A549 (cell line): ENCODE results near the gene GARNL3. TPM values are rescaled to one million over a fixed set of nuclear protein-coding genes. Genes with fewer than 3 reads are reported as not detected.

Experiments used
- ATAC-seq, 2 experiments: fragments of 200-7000 bp in 1 of 2; fragments of >200 bp in 1 of 2; cut with Nextera tagmentation in 1 of 2; cut with Tn5 transposase in 1 of 2; 3 replicates each; pipeline versions ENCODE4 v1.8.0 to v1.9.1; 2018 to 2020; ENCODE audit warnings: mild to moderate bottlenecking in 1 of 2, moderate library complexity in 1 of 2
- CTCF ChIA-PET: fragments of 300-600 bp; sonication (Branson Sonifier 250); formaldehyde crosslinking; extraction: SDS; loops from one replicate; lab custom pipeline; 2021; ENCODE audit warnings: antibody characterized with exemption, inconsistent platforms; lab: Yijun Ruan, JAX
- POLR2A ChIA-PET: fragments of 350-600 bp; formaldehyde crosslinking; extraction: SDS; loops from one replicate; lab custom pipeline; 2021; ENCODE audit warnings: antibody characterized with exemption, inconsistent platforms; lab: Yijun Ruan, JAX
- DNase-seq, 2 experiments: peaks; one replicate each; pipeline versions ENCODE4 v3.0.0 to v3.0.0-alpha.2; 2011 to 2016; ENCODE audit warnings: low read depth in 1 of 2, low spot score in 1 of 2
- FAIRE-seq: peaks from 2 replicates; lab custom pipeline; 2011; peaks lifted over from hg19 to GRCh38; lab: Jason Lieb, UNC
- H3K27ac ChIP-seq, 2 experiments: fragments of >200 bp; sonication (Bioruptor Twin); formaldehyde crosslinking; 3 replicates each; pipeline ENCODE4 v1.5.1; 2016 to 2017
- H3K4me1 ChIP-seq: fragments of >200 bp; sonication (Bioruptor Twin); formaldehyde crosslinking; 3 replicates; pipeline ENCODE4 v1.6.1; 2016
- H3K4me2 ChIP-seq: fragments of >200 bp; sonication (Bioruptor Twin); formaldehyde crosslinking; 3 replicates; pipeline ENCODE4 v1.6.1; 2016
- H3K4me3 ChIP-seq: fragments of >200 bp; sonication (Bioruptor Twin); formaldehyde crosslinking; 3 replicates; pipeline ENCODE4 v1.5.1; 2016
- H3K9me3 ChIP-seq: fragments of >200 bp; sonication (Bioruptor Twin); formaldehyde crosslinking; 3 replicates; pipeline ENCODE4 v1.6.1; 2016
- CBX2 ChIP-seq: fragments of 200-600 bp; sonication (generic); IDR thresholded peaks from 2 replicates; pipeline ENCODE4 v1.6.1; 2016; ENCODE audit warnings: low read depth, mild to moderate bottlenecking, borderline replicate concordance
- CBX8 ChIP-seq: fragments of 200-600 bp; sonication (generic); IDR thresholded peaks from 2 replicates; pipeline ENCODE4 v1.6.1; 2016
- CEBPB ChIP-seq, 2 experiments: fragments of >200 bp in 1 of 2; sonication (Bioruptor Twin) in 1 of 2; formaldehyde crosslinking in 1 of 2; IDR thresholded peaks; 2 replicates each; pipeline ENCODE4 v1.6.1; 2012 to 2016
- EP300 ChIP-seq, 2 experiments: fragments of >200 bp; sonication (Bioruptor Twin); formaldehyde crosslinking; IDR thresholded peaks; 2 replicates in 1 of 2; 3 replicates in 1 of 2; pipeline ENCODE4 v1.6.1; 2016 to 2017
- ESRRA ChIP-seq: fragments of 150-350 bp; IDR thresholded peaks from 2 replicates; pipeline ENCODE4 v1.6.1; 2014; ENCODE audit warnings: mild to moderate bottlenecking, low read length, borderline replicate concordance
- FOSB ChIP-seq: fragments of 250-450 bp; sonication (Bioruptor Pico); IDR thresholded peaks from 2 replicates; pipeline ENCODE4 v1.5.0; 2020; ENCODE audit warnings: mild to moderate bottlenecking, moderate library complexity
- HDAC2 ChIP-seq: fragments of 200-600 bp; sonication (generic); IDR thresholded peaks from 2 replicates; pipeline ENCODE4 v1.6.1; 2016
- HES2 ChIP-seq: fragments of >200 bp; sonication (Bioruptor Twin); formaldehyde crosslinking; IDR thresholded peaks from 2 replicates; pipeline ENCODE4 v1.6.1; 2016
- JUN ChIP-seq, 2 experiments: fragments of >200 bp; sonication (Bioruptor Twin); formaldehyde crosslinking; IDR thresholded peaks; 2 replicates in 1 of 2; 3 replicates in 1 of 2; pipeline ENCODE4 v1.6.1; 2016 to 2017
- JUNB ChIP-seq: fragments of >200 bp; sonication (Bioruptor Twin); formaldehyde crosslinking; IDR thresholded peaks from 2 replicates; pipeline ENCODE4 v1.6.1; 2016
- KDM5A ChIP-seq: fragments of 200-600 bp; sonication (generic); IDR thresholded peaks from 2 replicates; pipeline ENCODE4 v1.6.1; 2016; ENCODE audit warnings: antibody characterized with exemption, mild to moderate bottlenecking
- MAFK ChIP-seq: fragments of 450-650 bp; IDR thresholded peaks from 2 replicates; pipeline ENCODE4 v1.6.1; 2014; ENCODE audit not compliant: partially characterized antibody
- MAZ ChIP-seq: fragments of 150-350 bp; IDR thresholded peaks from 2 replicates; pipeline ENCODE4 v1.6.1; 2014; ENCODE audit warnings: antibody characterized with exemption, low read depth, low read length, borderline replicate concordance
- MYC ChIP-seq: IDR thresholded peaks from 2 replicates; pipeline ENCODE4 v1.6.1; 2012; ENCODE audit warnings: mild to moderate bottlenecking, inconsistent platforms, low read length, improper control_type of control experiment, borderline replicate concordance
- NR3C1 ChIP-seq: fragments of >200 bp; sonication (Bioruptor Twin); formaldehyde crosslinking; IDR thresholded peaks from 3 replicates; pipeline ENCODE4 v1.6.1; 2017
- PBX3 ChIP-seq: IDR thresholded peaks from 2 replicates; pipeline ENCODE4 v1.6.1; 2012
- POLR2AphosphoS2 ChIP-seq: conservative IDR thresholded peaks from 2 replicates; pipeline ENCODE4 v1.6.1; 2012; ENCODE audit warnings: low read length, improper control_type of control experiment, inconsistent platforms
- RFX5 ChIP-seq: fragments of 450-650 bp; IDR thresholded peaks from 2 replicates; pipeline ENCODE4 v1.7.1; 2014; ENCODE audit warnings: antibody characterized with exemption, mild to moderate bottlenecking, moderate library complexity
- RNF2 ChIP-seq: fragments of 200-600 bp; sonication (generic); IDR thresholded peaks from 2 replicates; pipeline ENCODE4 v1.6.1; 2016; ENCODE audit warnings: low read depth, mild to moderate bottlenecking, antibody characterized with exemption, moderate library complexity, borderline replicate concordance
- SREBF2 ChIP-seq: fragments of 450-650 bp; IDR thresholded peaks from 2 replicates; pipeline ENCODE4 v1.6.1; 2014; ENCODE audit warnings: mild to moderate bottlenecking, moderate library complexity
- TFCP2L1 ChIP-seq: fragments of 250-450 bp; sonication (Bioruptor Pico); IDR thresholded peaks from 2 replicates; pipeline ENCODE4 v1.5.0; 2021; ENCODE audit warnings: mild to moderate bottlenecking
- TP53 ChIP-seq: fragments of 250-450 bp; sonication (Bioruptor Pico); IDR thresholded peaks from 2 replicates; pipeline ENCODE4 v1.5.0; 2021; ENCODE audit warnings: mild to moderate bottlenecking, moderate library complexity
- USF2 ChIP-seq: fragments of 450-650 bp; IDR thresholded peaks from 2 replicates; pipeline ENCODE4 v1.6.1; 2014; ENCODE audit warnings: antibody characterized with exemption
- ZNF302 ChIP-seq: fragments of 250-450 bp; sonication (Bioruptor Pico); IDR thresholded peaks from 2 replicates; pipeline ENCODE4 v1.9.0; 2021; ENCODE audit warnings: inconsistent platforms, mild to moderate bottlenecking, moderate library complexity
- whole genome bisulfite sequencing: methylation state at CpG from one replicate; pipeline ENCODE4 v1.1.6; 2017; ENCODE audit errors: missing lambda C conversion rate; 5-methylcytosine and 5-hydroxymethylcytosine counted together
- polyA plus RNA-seq, 4 experiments: library from polyadenylated mRNA; depleted of rRNA in 3 of 4; stranded (reverse); fragments of >200 nt; fragmentation: RNase III in 1 of 4; extraction: RNeasy Plus Mini Kit Qiagen cat#74134 plus additional on column Dnase treatment in 1 of 4; gene quantifications; 2 replicates in 3 of 4; 3 replicates in 1 of 4; pipeline ENCODE4 v1.2.3, GENCODE V29; 2011 to 2017

GARNL3 gene
- polyA plus RNA-seq, 2 of the 4 experiments (the other 2 are of a cell fraction): 2.9 to 5.1 TPM

- CTCF ChIA-PET: interaction anchor here (1.0 to 3.2 kb wide), 2 partner anchors 9 to 14 kb away, joined by 3 to 14 read pairs; no protein-coding TSS in a partner anchor
- Histone ChIP-seq H3K27ac (no peak overlapping the region), H3K4me2 (no peak overlapping the region), H3K4me3 (no peak overlapping the region), H3K4me1 (no peaks in the 10 kb centered on the region), H3K9me3 (no peaks in the 10 kb centered on the region)
- FAIRE-seq (no peak), DNase-seq (no peak), ATAC-seq (no peak)
- POLR2A ChIA-PET: no interaction called here
- no peak for TF ChIP-seq ESRRA
- no peak for TF ChIP-seq MAFK
- no peak for TF ChIP-seq JUN (IDR thresholded peaks at IDR 0.05)
- TF ChIP-seq HDAC2: no peak
- no peak for TF ChIP-seq FOSB
- no peak for TF ChIP-seq KDM5A
- no peak for TF ChIP-seq TFCP2L1 (CRISPR knock-in tag)
- TF ChIP-seq RNF2: no peak
- no peak for TF ChIP-seq NR3C1
- TF ChIP-seq JUNB: no peak
- TF ChIP-seq TP53 (CRISPR knock-in tag): no peak
- no peak for TF ChIP-seq CBX8
- TF ChIP-seq CEBPB (IDR thresholded peaks at IDR 0.05): no peak
- no peak for TF ChIP-seq SREBF2
- TF ChIP-seq MAZ: no peak
- no peak for TF ChIP-seq PBX3
- no peak for TF ChIP-seq USF2
- no peak for TF ChIP-seq CBX2
- no peak for TF ChIP-seq MYC
Measured at GRCh38 chr9:127263664-127264063, 910 bp upstream of the GARNL3 start.

- CTCF ChIA-PET: interaction anchor here (1.1 to 1.4 kb wide), 2 partner anchors 130 to 132 kb away, joined by 3 to 4 read pairs; no protein-coding TSS in a partner anchor
- FAIRE-seq (no peak), ATAC-seq (no peak), DNase-seq (no peak)
- POLR2A ChIA-PET: no interaction called here
- H3K9me3 ChIP-seq: no peaks in the 10 kb centered on the region
- no peak overlapping the region for H3K4me2 ChIP-seq
- no peak overlapping the region for H3K27ac ChIP-seq
- TF ChIP-seq PBX3: no peak
- no peak for TF ChIP-seq EP300 (IDR thresholded peaks at IDR 0.05)
- TF ChIP-seq POLR2AphosphoS2: no peak
- TF ChIP-seq RFX5: no peak
- no peak for TF ChIP-seq CBX2
- TF ChIP-seq HES2: no peak
- TF ChIP-seq MYC: no peak
- TF ChIP-seq ZNF302: no peak
- H3K4me3 ChIP-seq: no peak overlapping the region
- 82% methylated on average over 5 of the region's 5 CpGs for WGBS
- H3K4me1 ChIP-seq: no peaks in the 10 kb centered on the region
Measured at GRCh38 chr9:127267793-127268525, 3.4 kb downstream of the GARNL3 start.
